ENCODE measurements around the gene ARHGEF39.

GRCh38 chr9:35682520-35683315 is 17.7 kb upstream of the ARHGEF39 start:
- TF ChIP-seq CTCF (IDR thresholded peaks at IDR 0.05) (no peak), POLR2A (IDR thresholded peaks at IDR 0.05) (no peak)
